ENCODE results near the gene RNF213.
"Not testable (repeated sequence)": the region's sequence is repeated elsewhere in the genome, so short reads cannot be mapped to it uniquely, and the experiment has no call there.

RNF213 gene

GRCh38 chr17:80295559-80295958, 34.9 kb downstream of the RNF213 start:
- H3K4me3 ChIP-seq (replicated peaks; ENCODE audit: low read depth, low read length): no peak overlapping the region
- H3K36me3 ChIP-seq (ENCODE audit: control insufficient read depth, insufficient read depth, low read length): peaks cover 54% of the 10 kb centered on the region
- no peaks in the 10 kb centered on the region for H3K27me3 ChIP-seq (replicated peaks; ENCODE audit: control insufficient read depth, insufficient read depth, low read length)
- DNase-seq (ENCODE audit: extremely low read depth, insufficient read length): no peak
- no peak for TF ChIP-seq CTCF (IDR thresholded peaks at IDR 0.05; ENCODE audit: insufficient read depth, low read length, poor library complexity, severe bottlenecking)

- no peaks in the 10 kb centered on the region for H3K27me3 ChIP-seq (replicated peaks; ENCODE audit: control insufficient read depth, insufficient read depth, low read length)
- H3K4me3 ChIP-seq (replicated peaks; ENCODE audit: low read depth, low read length): no peak overlapping the region
- TF ChIP-seq CTCF (IDR thresholded peaks at IDR 0.05; ENCODE audit: insufficient read depth, low read length, poor library complexity, severe bottlenecking): no peak
- peaks cover 52% of the 10 kb centered on the region for H3K36me3 ChIP-seq (ENCODE audit: control insufficient read depth, insufficient read depth, low read length)
- no peak for DNase-seq (ENCODE audit: extremely low read depth, insufficient read length)
These were observed 35.6 kb downstream of the RNF213 start for GRCh38 chr17:80296221-80296620.

GRCh38 chr17:80297996-80298560, 37.4 kb downstream of the RNF213 start:
- Histone ChIP-seq H3K4me3 (replicated peaks; ENCODE audit: low read depth, low read length) (no peak overlapping the region), H3K36me3 (ENCODE audit: control insufficient read depth, insufficient read depth, low read length) (peaks cover 48% of the 10 kb centered on the region), H3K27me3 (replicated peaks; ENCODE audit: control insufficient read depth, insufficient read depth, low read length) (no peaks in the 10 kb centered on the region)
- DNase-seq (ENCODE audit: extremely low read depth, insufficient read length): no peak
- TF ChIP-seq CTCF (IDR thresholded peaks at IDR 0.05; ENCODE audit: insufficient read depth, low read length, poor library complexity, severe bottlenecking): no peak

- H3K27me3 ChIP-seq (replicated peaks; ENCODE audit: control insufficient read depth, insufficient read depth, low read length); H3K4me3 ChIP-seq (replicated peaks; ENCODE audit: low read depth, low read length); DNase-seq (ENCODE audit: extremely low read depth, insufficient read length): not testable (repeated sequence)
- peaks cover 42% of the 10 kb centered on the region for H3K36me3 ChIP-seq (ENCODE audit: control insufficient read depth, insufficient read depth, low read length)
These were observed 38.9 kb downstream of the RNF213 start for GRCh38 chr17:80299350-80300100.

- H3K27me3 ChIP-seq (replicated peaks; ENCODE audit: control insufficient read depth, insufficient read depth, low read length); DNase-seq (ENCODE audit: extremely low read depth, insufficient read length); H3K4me3 ChIP-seq (replicated peaks; ENCODE audit: low read depth, low read length): not testable (repeated sequence)
- H3K36me3 ChIP-seq (ENCODE audit: control insufficient read depth, insufficient read depth, low read length): peaks cover 33% of the 10 kb centered on the region
These were observed 40.1 kb downstream of the RNF213 start for GRCh38 chr17:80300756-80301155.

- Histone ChIP-seq H3K4me3 (replicated peaks; ENCODE audit: low read depth, low read length) (no peak overlapping the region), H3K27me3 (replicated peaks; ENCODE audit: control insufficient read depth, insufficient read depth, low read length) (no peaks in the 10 kb centered on the region), H3K36me3 (ENCODE audit: control insufficient read depth, insufficient read depth, low read length) (peaks cover 28% of the 10 kb centered on the region)
- no peak for TF ChIP-seq CTCF (IDR thresholded peaks at IDR 0.05; ENCODE audit: insufficient read depth, low read length, poor library complexity, severe bottlenecking)
- no peak for DNase-seq (ENCODE audit: extremely low read depth, insufficient read length)
These were observed 43.2 kb downstream of the RNF213 start for GRCh38 chr17:80303824-80304223.
